Activated gamma-delta T cell treated with anti-CD3 and anti-CD28 coated beads, Interleukin-2, amount 50 U/mL, for 16 hours (primary cell): Measurements from ENCODE around the gene RCBTB1.
"Not testable (repeated sequence)": the region's sequence is repeated elsewhere in the genome, so short reads cannot be mapped to it uniquely, and the experiment has no call there.

Experiments used
- DNase-seq: peaks from one replicate; pipeline ENCODE4 v3.0.0-alpha.2; 2020; ENCODE audit warnings: low read depth

RCBTB1 gene

GRCh38 chr13:49604570-49604969 is 19.2 kb upstream of the RCBTB1 start:
- no peak for DNase-seq

- not testable (repeated sequence) for DNase-seq
These were observed 17.3 kb upstream of the RCBTB1 start for GRCh38 chr13:49602615-49603014.

DNA sequence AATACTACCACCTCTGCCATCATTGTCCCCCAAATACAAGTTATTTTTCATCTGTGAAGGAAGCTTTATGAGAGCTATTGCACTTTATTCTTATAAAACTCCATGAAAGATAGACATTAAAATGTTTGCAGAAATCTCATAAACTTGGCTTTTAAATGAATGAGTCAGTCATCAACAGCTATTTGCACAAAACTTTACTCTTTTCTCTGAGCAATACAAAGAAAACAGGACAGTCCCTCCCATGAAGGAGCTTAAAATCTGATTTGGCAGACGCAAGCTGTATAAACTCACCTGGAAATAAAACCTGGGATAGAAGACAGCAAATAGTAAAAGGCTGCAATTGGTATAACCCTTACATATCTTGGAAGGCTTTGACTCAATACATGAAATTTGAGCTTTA is 16.6 kb upstream of the RCBTB1 start:
- no peak for DNase-seq

DNA sequence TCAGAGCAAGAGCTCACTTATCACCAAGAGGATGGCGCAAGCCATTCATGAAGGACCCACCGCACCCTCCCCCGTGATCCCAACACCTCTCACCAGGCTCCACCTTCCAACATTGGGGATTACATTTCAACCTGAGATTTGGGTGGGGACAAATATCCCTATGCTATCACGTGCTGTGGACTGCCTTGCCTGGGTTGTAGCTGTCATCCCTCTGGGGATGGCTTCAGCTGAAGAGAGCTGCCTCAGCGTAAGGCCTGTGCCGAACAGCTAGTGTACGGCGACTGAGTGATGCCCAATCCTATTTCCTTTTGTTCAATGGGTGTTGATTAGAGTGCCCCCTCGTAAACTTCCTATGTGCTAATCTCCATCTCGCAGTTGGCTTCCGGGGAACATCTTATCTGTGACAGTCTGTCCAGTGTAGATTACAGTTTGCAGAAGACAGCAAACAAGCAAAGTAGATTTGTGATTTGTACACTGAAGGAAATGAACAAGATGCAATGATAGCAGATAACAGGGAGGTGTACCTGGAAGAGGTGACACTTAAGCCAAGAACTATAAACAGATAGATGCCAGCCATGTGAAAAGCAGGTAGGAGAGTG is 11.8 kb upstream of the RCBTB1 start:
- no peak for DNase-seq

DNA sequence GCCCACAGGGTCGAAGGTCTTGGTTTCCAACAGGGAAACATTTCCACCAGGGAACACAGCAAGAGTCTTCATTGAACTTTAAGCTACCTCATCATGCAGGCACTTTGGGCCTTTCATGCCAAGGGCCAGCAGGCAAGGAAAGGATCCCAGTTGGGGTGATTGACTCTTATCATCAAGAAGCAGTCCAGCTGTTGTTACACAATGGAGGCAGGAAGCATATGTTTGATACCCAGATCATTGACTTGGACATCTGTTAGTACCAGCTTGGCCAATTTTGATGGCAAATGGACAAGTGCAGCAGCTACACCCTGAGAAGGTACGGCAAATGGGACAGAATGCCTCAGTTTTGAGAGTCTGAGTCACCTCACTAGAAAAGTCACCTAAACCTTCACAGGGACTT is 10.9 kb upstream of the RCBTB1 start:
- DNase-seq = no peak

DNA sequence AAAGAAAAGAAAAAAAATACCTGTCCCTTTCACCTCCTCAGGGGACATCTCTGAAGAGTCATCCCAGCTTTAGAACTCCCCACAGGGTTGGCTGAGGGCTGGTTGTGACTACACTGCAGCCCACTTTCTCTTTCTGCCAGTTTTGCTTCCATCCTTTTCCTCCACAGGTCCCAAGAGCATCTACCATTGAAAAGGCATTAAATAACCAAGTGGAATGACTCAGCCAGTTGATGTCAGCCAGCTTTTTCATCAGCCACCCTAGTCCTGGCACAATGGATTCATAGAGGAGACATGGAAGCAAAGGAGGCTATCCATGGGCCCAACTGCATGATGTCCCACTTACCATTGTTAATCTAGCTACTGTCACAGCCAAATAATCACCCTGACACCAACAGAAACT is 9.2 kb upstream of the RCBTB1 start:
- no peak for DNase-seq

DNA sequence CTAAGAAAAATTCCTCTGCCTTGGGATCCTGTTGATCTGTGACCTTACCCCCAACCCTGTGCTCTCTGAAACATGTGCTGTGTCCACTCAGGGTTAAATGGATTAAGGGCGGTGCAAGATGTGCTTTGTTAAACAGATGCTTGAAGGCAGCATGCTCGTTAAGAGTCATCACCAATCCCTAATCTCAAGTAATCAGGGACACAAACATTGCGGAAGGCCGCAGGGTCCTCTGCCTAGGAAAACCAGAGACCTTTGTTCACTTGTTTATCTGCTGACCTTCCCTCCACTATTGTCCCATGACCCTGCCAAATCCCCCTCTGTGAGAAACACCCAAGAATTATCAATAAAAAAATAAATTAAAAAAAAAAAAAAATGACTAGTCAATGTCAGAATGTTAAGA is 8.5 kb upstream of the RCBTB1 start:
- not testable (repeated sequence) for DNase-seq

GRCh38 chr13:49590714-49591113 is 5.4 kb upstream of the RCBTB1 start:
- not testable (repeated sequence) for DNase-seq

DNA sequence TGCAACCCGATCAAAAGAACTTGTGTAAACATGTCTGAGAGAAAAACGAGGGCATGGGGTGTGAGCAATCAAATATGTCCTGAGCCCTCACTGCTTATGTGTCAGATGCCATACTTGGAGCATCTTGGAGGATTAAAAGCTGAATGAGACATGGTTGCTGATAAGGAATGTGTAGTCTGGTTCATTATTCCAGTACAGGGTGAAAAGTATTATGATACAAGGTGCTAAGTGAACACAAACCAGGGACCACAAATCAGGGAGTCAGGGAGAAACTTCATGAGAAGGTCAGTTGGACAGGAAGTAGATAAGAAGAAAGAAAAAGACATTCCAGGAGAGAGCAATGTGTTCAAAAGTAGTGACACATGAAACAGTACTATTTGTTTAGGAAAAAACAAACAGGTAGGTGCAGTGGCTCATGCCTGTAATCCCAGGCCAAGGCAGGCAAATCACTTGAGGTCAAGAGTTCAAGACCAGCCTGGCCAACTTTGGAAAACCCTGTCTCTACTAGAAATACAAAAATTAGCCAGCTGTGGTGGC is 2.0 kb upstream of the RCBTB1 start:
- DNase-seq = no peak

DNA sequence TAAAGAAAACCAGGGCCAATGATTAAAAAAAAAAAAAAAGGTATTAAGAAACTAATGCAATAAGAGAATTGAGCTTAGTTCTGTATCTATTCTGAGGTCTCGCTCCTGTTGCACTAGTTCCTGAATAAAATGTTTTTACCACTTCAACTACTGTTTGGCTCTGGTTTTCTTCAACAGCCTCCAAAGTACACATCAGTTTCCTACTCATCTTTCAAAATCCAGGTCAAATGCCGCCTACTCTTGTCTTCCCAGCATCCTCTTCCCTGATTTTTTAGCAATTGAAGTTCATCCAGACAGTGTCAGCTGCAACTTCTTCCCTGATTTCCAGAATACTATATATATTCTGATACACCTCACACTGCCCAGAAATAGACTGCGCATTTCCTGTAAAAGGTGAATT is 1.4 kb upstream of the RCBTB1 start:
- DNase-seq = no peak

GRCh38 chr13:49584771-49585182 is 581 bp downstream of the RCBTB1 start:
- DNase-seq = no peak

DNA sequence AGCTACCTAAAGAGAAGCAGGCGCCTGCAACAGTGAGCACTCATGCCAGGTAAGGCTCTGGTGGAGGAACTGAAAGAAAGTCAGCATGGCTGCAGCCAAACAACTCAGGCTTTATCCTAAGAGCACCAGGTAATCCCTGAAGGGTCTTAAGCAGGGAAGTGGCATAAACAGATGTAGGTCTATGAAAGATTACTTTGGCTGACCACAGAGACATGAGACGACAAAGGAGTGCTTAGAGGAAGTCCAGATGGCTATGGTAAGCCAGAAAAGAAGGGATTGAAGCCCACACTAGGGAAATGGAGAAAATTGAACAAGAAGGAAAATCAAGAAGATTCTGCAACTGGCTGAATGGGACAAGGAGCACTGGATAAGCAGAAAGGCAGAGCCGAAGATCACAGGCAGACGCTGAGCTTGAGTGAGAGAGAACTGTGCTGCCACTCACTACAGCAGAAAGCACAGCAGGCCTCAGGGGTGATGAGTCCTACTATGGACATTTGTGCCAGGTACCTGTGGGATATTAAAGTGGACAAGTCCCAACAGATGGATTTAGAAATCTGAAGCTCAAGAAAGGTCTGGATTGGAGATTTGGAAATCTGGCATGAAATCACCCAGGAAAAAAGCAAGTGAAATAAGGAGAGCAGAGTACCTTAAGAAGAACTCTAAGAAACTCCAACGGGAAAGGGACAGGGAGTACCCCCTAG is 4.2 kb downstream of the RCBTB1 start:
- no peak for DNase-seq

- no peak for DNase-seq
These were observed 5.9 kb downstream of the RCBTB1 start for GRCh38 chr13:49579501-49579900.

DNA sequence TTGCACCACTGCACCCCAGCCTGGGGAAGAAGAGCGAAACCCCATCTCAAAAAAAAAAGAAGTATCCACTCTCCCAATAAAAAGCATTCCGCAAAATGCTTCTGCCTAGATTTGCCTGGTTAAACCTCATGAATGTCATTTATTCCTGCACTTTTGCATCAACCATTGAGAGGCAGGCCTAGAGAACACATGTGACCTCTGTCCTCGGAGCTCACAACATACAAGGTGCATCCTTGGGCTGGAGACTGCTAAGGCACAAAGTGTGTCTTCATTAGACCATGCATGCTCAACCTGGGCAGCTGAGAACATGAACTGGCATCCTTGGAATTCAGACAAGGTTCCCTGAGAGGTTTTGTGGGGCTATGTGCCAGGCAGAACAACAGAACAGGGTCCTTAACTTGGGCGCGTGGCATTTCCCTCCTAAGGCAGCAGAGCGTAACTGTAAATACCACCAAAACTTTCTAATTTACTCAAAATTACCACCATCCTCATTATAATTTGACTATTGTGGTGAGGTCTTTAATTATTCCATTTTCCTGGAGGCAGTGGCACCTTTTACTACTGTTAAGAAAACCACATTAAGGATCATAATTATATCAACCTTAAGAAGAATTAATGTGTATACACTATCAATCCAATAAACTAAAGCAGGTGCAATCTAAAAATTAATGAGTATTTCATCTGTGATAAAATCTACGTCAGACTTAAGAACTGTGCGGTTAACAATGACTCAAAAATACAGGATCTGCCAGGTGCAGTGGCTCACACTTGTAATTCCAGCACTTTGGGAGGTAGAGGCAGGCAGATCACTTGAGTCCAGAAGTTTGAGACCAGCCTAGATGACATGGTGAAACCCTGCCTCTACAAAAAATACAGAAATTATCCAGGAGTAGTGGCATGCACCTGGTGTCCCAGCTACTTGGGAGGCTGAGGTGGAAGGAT is 13.8 kb downstream of the RCBTB1 start:
- no peak for DNase-seq

- no peak for DNase-seq
These were observed 15.2 kb downstream of the RCBTB1 start for GRCh38 chr13:49569993-49570689.

DNA sequence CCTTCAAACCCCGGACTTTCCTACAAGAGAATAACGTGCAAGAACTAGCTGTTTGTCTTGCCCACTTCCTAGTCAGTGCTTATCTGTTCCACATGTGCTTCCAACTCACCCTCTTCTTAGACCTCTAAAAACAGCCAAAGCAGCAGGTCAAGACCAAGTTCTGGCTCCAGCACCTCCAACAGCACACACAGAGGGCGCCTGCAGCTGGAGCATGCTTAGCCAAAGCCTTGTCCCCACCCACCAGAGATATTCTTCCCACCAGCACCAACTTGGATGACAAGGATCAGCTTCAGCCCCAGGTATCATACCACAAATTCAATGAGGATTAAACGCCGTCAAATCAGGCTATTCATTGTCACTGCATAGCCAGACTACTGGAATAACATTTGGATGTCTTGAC is 17.9 kb downstream of the RCBTB1 start:
- DNase-seq = no peak

DNA sequence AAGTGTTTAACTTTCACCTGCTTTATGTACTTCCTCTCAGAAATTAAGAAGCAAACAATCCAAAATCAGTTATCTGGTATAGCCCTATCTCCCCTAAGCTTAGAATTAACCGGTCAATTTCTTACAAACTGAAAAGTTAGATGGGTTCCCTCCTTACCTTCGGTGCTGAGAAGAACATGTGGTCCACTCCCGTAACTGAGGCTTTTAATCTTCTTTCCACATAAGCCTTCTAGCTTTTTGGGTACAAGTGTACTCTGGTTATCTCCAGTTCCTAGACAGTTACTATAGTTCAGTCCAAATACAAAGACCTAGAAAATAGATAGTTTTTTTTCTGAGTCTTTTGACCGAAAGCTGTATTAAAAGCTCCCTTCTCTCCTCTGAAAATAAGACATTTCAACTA is 18.9 kb downstream of the RCBTB1 start:
- no peak for DNase-seq

DNA sequence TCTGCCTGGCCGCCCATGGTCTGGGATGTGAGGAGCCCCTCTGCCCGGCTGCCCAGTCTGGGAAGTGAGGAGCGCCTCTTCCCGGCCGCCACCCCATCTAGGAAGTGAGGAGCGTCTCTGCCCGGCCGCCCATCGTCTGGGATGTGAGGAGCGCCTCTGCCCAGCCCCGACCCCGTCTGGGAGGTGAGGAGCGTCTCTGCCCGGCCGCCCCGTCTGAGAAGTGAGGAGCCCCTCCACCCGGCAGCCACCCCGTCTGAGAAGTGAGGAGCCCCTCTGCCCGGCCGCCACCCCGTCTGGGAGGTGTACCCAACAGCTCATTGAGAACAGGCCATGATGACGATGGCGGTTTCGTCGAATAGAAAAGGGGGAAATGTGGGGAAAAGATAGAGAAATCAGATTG is 19.9 kb downstream of the RCBTB1 start:
- DNase-seq = not testable (repeated sequence)

DNA sequence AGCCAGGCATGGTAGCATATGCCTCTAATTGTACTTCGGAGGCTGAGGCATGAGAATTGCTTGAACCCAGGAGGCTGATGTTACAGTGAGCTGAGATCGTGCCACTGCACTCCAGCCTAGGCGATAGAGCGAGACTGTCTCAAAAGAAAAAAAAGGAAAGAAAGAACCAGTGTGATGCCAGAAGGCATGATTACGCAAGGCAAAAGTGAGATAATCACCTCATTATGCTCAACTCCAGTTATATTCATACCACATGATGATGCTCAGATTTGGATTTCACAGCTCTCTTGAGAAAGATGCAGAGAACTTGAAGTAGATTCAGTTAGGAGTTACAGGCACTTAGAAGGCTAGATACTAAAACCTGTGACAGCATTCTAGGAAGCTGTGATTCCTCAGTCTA is 21.8 kb downstream of the RCBTB1 start:
- no peak for DNase-seq

DNA sequence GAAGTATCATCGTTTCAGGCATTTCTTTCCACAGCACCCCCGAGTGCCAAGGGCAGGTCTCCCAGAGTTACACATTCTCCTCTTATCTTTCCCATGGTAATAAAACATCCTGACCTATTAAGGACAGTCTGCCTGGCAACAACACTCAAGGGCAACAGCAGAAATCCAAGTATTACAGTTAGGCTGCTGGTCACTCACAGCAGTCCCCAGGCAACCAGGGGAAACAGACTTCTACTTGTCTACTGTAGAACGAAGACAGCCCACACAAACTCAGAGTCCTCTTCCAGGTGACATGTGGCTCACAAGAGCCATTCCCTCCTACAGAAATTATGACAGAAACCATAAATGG is 24.3 kb downstream of the RCBTB1 start:
- DNase-seq = no peak

DNA sequence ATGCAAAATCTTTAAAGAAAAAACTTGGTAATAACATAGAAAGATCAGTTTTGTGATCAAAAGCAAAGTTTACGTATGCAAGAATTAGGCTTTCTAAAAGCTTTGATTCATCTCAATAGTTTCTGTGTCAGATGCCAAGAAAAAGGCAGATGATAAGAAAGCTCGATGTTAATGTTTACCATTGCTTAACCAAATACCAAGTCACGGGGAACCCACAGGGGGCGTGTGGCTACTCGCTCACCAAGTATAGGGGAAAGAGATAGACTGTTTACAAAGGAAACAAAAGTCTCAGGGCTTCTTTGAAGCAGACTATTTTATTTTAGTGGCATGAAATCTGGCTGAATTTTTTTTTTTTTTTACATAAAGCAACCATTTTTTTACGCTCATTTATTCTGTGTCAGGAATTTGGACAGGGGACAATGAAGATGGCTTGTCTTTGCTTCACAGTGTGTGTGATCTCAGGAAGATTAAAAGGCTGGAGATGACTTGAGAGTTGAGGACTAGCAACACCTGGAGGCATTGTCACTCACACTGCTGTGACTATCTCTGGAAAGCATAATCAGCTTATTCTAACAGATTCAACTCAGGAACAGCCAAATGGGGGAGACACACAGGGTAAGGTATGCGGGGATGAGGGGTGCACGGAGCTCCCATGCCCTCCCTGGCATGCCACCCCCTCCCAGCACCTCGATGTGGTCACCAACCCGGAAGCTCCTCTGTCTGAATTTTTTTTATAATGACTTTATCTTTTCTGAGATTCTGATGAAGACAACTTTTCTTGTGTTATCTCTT is 24.9 kb downstream of the RCBTB1 start:
- no peak for DNase-seq
